BJ (cell line): ENCODE results near the gene FREY1. TPM values are rescaled to one million over a fixed set of nuclear protein-coding genes. Genes with fewer than 3 reads are reported as not detected.

Experiments
- CTCF ChIA-PET: fragments of 350-600 bp; formaldehyde crosslinking; extraction: SDS; loops from one replicate; lab custom pipeline; 2021; ENCODE audit warnings: antibody characterized with exemption, inconsistent platforms; lab: Yijun Ruan, JAX
- POLR2A ChIA-PET: fragments of 300-600 bp; sonication (Branson Sonifier 250); formaldehyde crosslinking; extraction: SDS; loops from one replicate; lab custom pipeline; 2021; ENCODE audit warnings: antibody characterized with exemption; lab: Charles Lee
- DNase-seq: peaks from one replicate; pipeline ENCODE4 v3.0.0-alpha.2; 2011; ENCODE audit warnings: low read depth
- H3K27me3 ChIP-seq: 2 replicates; pipeline ENCODE4 v1.6.0; 2011; ENCODE audit warnings: low read length; ENCODE audit not compliant: control insufficient read depth, insufficient read depth
- H3K36me3 ChIP-seq: 2 replicates; pipeline ENCODE4 v1.5.1; 2011; ENCODE audit warnings: low read length; ENCODE audit not compliant: control insufficient read depth, insufficient read depth
- H3K4me3 ChIP-seq: 2 replicates; pipeline ENCODE4 v1.5.1; 2011; ENCODE audit warnings: low read depth, mild to moderate bottlenecking, control low read depth, low read length
- polyA plus RNA-seq: library from polyadenylated mRNA; depleted of rRNA; stranded (reverse); fragments of >200 nt; gene quantifications from 2 replicates; pipeline ENCODE4 v1.2.3, GENCODE V29; 2011
- TF ChIP-seq, protein P1 (sequence below): IDR thresholded peaks from 2 replicates; pipeline ENCODE4 v1.5.1; 2011; ENCODE audit warnings: low read depth, mild to moderate bottlenecking, control low read depth, inconsistent platforms, low read length, moderate library complexity; ENCODE audit not compliant: insufficient read depth

FREY1 gene
- polyA plus RNA-seq, 1 experiment = 0.33 TPM

DNA sequence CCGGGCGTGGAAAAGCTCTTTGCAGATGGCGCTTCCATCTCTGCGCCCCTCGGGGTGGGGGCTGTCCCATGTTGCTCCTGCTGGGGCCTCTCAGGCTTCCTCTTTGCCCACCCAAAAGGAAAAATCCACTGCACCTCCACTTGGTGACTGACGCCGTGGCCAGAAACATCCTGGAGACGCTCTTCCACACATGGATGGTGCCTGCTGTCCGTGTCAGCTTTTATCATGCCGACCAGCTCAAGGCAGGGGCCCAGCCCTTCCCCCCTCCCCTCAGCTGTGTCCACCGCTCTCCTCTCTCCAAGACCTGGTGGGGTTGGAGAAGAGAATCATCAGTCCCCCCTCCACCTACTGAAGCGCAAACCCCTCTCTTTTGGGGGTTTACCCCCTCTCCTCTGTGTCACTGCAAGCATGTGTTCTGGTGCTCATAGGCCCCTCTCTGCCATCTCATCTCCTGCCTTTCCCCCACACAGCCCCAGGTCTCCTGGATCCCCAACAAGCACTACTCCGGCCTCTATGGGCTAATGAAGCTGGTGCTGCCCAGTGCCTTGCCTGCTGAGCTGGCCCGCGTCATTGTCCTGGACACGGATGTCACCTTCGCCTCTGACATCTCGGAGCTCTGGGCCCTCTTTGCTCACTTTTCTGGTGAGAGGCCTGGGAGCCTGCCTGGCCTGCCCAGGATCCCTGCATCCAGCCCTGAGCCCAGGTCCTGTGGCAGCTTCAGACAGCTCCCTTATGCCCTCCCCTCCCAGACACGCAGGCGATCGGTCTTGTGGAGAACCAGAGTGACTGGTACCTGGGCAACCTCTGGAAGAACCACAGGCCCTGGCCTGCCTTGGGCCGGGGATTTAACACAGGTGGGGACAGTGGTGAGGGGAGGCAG is 17.2 kb upstream of the FREY1 start:
- Histone ChIP-seq H3K27me3 (peaks cover 23% of the 10 kb centered on the region), H3K36me3 (no peaks in the 10 kb centered on the region), H3K4me3 (no peak overlapping the region)
- ChIA-PET CTCF (interaction anchor here (0.6 to 2.1 kb wide), 3 partner anchors 40 to 51 kb away, joined by 3 to 8 read pairs (median 4); no protein-coding TSS in a partner anchor), POLR2A (interaction anchor here (0.6 kb wide), 1 partner anchor 1705 kb away, joined by 3 read pairs; no protein-coding TSS in a partner anchor)
- TF ChIP-seq, protein P1, sequence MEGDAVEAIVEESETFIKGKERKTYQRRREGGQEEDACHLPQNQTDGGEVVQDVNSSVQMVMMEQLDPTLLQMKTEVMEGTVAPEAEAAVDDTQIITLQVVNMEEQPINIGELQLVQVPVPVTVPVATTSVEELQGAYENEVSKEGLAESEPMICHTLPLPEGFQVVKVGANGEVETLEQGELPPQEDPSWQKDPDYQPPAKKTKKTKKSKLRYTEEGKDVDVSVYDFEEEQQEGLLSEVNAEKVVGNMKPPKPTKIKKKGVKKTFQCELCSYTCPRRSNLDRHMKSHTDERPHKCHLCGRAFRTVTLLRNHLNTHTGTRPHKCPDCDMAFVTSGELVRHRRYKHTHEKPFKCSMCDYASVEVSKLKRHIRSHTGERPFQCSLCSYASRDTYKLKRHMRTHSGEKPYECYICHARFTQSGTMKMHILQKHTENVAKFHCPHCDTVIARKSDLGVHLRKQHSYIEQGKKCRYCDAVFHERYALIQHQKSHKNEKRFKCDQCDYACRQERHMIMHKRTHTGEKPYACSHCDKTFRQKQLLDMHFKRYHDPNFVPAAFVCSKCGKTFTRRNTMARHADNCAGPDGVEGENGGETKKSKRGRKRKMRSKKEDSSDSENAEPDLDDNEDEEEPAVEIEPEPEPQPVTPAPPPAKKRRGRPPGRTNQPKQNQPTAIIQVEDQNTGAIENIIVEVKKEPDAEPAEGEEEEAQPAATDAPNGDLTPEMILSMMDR = no peak
- no peak for DNase-seq

DNA sequence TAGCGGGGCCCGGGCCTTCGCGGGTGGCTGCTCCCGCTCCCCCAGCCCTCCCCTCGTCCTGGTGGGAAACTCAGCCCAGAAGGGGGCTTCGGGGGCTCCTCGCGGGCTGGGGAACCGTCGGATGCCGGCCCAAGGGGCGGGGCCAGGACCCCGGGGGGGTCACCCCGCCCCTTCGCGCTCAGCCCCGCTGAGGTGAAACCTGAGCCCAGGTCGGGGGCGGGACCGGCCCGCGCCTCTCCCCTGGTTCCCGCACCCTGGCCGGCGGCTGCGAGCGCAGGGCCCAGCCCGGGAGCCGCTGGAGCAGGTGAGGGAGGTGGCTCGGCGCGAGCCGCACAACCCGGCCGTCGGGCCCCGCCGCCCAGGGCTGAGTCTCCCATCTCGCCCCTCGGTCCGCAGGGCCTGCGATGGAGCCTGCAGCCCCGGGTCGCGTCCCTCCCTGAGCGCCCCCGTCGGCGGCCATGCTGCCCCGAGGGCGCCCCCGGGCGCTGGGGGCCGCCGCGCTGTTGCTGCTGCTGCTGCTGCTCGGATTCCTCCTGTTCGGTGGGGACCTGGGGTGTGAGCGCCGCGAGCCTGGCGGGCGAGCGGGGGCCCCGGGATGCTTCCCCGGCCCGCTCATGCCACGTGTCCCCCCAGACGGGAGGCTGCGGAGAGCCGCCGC is 15.5 kb upstream of the FREY1 start, which contains the start of gene LARGE2:
Gene LARGE2, plus strand, starts transcription at position 232 of the 658 bp plus-strand sequence. Its CDS starts 227 bp downstream, at position 459.
- TF ChIP-seq, protein P1 = no peak
- DNase-seq = no peak
- Histone ChIP-seq H3K36me3 (no peaks in the 10 kb centered on the region), H3K4me3 (no peak within 1 kb of the TSS), H3K27me3 (peaks cover 23% of the 10 kb centered on the region)
- CTCF ChIA-PET = no interaction called here
- POLR2A ChIA-PET = no interaction called here

DNA sequence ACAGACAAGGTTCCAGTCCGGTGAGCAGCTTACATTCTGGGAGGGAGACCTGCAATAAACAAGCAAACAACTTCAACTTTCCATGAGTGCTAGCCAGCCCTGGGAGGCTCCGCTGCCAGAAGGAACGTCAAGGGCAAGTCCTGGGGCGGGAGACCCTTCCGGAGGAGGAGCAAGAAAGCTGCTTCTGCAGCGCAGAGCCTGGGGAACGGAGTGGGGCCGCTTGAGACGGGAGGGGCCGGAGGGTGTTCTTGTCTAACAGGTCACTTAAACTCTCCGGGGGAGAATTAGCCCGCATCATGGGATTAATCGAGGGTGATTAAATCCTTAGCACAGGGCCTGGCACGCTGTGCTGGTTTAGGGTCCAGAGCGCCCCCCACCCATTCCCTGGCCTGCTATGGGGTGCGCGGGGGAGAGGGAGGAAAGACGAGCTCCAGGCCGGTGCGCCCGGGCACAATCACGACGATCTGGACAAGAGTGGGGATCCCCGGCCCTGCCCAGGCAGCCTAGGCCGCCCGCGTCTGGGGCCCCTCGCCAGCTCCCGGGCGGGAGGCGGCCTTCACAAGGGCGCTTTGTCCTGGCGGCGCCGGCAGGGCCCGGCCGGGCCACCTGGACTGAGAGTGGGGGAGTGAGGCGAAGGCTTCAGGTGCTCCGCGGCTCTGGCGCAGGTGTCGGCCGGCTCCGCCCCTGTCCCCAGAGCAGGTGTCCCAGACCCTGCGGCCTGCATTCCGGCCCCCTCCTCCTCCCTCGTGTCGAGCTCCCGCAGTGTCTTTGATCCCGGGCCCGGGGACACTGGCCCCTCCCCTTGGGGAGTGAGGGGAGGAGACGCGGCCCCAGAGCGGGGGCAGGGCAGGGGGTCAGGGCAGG is 14.7 kb upstream of the FREY1 start:
- no peak for DNase-seq
- Histone ChIP-seq H3K4me3 (no peak overlapping the region), H3K27me3 (peaks cover 23% of the 10 kb centered on the region), H3K36me3 (no peaks in the 10 kb centered on the region)
- CTCF ChIA-PET = interaction anchor here (1.4 kb wide), 1 partner anchor 9 kb away, joined by 3 read pairs; no protein-coding TSS in a partner anchor
- TF ChIP-seq, protein P1 = no peak
- POLR2A ChIA-PET = no interaction called here

DNA sequence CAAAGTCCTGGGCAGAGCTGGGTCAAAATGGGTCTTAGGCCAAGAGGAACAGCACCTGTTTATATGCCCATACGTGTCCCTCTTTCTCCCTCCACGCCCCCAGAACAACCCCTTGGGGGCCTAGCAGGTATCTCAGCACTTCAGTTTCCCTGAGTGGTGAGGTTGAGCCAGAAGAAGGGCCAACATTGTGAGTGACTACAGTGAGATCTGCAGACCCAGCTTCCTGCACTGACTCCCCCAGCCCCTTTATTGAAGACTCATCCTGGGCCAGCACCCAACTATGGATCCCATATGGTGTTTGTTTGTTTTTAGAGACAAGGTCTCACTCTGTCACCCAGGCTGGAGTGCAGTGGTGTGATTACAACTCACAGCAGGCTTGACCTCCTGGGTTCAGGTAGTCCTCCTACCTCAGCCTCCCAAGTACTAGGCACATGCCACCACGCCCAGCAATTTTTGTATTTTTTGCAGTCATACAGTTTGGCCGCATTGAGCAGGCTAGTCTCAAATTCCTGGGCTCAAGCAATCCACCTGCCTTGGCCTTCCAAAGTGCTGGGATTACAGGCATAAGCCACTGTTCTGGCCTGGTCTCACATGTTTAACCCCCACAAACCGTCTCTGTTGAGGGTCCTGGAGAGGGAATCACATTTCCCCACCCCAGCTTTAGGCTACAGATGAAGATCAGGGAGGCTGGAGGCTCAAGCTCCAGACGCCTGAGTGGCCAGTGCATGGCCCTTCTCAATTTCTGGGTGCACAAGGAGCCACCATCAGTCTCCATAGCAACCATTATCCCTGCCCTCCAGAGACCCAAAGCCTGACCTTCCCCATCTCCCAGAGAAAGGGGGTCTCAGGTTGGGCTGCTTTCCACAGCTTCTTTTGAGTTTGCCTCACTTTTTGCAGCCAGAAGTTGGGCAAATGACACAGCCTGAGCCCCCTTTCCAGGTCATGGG is 13.7 kb upstream of the FREY1 start:
- Histone ChIP-seq H3K4me3 (no peak overlapping the region), H3K36me3 (no peaks in the 10 kb centered on the region), H3K27me3 (peaks cover 21% of the 10 kb centered on the region)
- TF ChIP-seq, protein P1 = no peak
- ChIA-PET CTCF (interaction anchor here (1.4 kb wide), 1 partner anchor 10 kb away, joined by 3 read pairs; no protein-coding TSS in a partner anchor), POLR2A (no interaction called here)
- no peak for DNase-seq
